Kidney capillary endothelial cell (primary cell): ENCODE data around the gene ZBTB49.

Experiments
- DNase-seq: peaks from one replicate; pipeline ENCODE4 v3.0.0-alpha.2; 2018; ENCODE audit warnings: low spot score

ZBTB49 gene

GRCh38 chr4:4284827-4285618 lies 5.0 kb upstream of the ZBTB49 start:
- no peak for DNase-seq

GRCh38 chr4:4288098-4288497 lies 2.0 kb upstream of the ZBTB49 start:
- DNase-seq: no peak

GRCh38 chr4:4289055-4289454 lies 996 bp upstream of the ZBTB49 start:
- DNase-seq: no peak

GRCh38 chr4:4289597-4289940 lies 482 bp upstream of the ZBTB49 start:
- DNase-seq: peak; percentile 40

GRCh38 chr4:4293279-4293678 lies 3.2 kb downstream of the ZBTB49 start:
- no peak for DNase-seq

- DNase-seq: no peak
These were observed 6.3 kb downstream of the ZBTB49 start for GRCh38 chr4:4296283-4296846.

GRCh38 chr4:4299006-4299405 lies 9.0 kb downstream of the ZBTB49 start:
- no peak for DNase-seq

GRCh38 chr4:4302001-4302400 lies 11.9 kb downstream of the ZBTB49 start:
- DNase-seq: no peak

- DNase-seq: no peak
These were observed 12.4 kb downstream of the ZBTB49 start for GRCh38 chr4:4302416-4302815.

GRCh38 chr4:4306920-4307319 lies 16.9 kb downstream of the ZBTB49 start:
- DNase-seq: no peak

- peak; percentile 42 for DNase-seq
These were observed 18.9 kb downstream of the ZBTB49 start for GRCh38 chr4:4308800-4309441.

- DNase-seq: no peak
These were observed 21.1 kb downstream of the ZBTB49 start for GRCh38 chr4:4311193-4311592.

GRCh38 chr4:4315461-4316149 lies 25.6 kb downstream of the ZBTB49 start:
- DNase-seq: no peak

GRCh38 chr4:4316150-4316495 lies 26.1 kb downstream of the ZBTB49 start:
- DNase-seq: no peak

- DNase-seq: no peak
These were observed 27.6 kb downstream of the ZBTB49 start for GRCh38 chr4:4317496-4318232.

- DNase-seq: no peak
These were observed 30.5 kb downstream of the ZBTB49 start for GRCh38 chr4:4320528-4320927.

GRCh38 chr4:4320951-4321714 lies 31.1 kb downstream of the ZBTB49 start:
- no peak for DNase-seq

GRCh38 chr4:4321951-4322688 lies 32.1 kb downstream of the ZBTB49 start:
- DNase-seq: no peak

- peak; percentile 8 for DNase-seq
These were observed 33.9 kb downstream of the ZBTB49 start for GRCh38 chr4:4323705-4324534.

- no peak for DNase-seq
These were observed 35.3 kb downstream of the ZBTB49 start for GRCh38 chr4:4325321-4325720.
